ENCODE measurements around the gene UST. TPM values are rescaled to one million over a fixed set of nuclear protein-coding genes. Genes with fewer than 3 reads are reported as not detected.

Gene UST
- total and polyA plus RNA-seq, 2 of the 8 experiments (the other 6 are each of a cell fraction or from before 2014, with no cell fraction given) = 13.5 to 34.5 TPM

DNA sequence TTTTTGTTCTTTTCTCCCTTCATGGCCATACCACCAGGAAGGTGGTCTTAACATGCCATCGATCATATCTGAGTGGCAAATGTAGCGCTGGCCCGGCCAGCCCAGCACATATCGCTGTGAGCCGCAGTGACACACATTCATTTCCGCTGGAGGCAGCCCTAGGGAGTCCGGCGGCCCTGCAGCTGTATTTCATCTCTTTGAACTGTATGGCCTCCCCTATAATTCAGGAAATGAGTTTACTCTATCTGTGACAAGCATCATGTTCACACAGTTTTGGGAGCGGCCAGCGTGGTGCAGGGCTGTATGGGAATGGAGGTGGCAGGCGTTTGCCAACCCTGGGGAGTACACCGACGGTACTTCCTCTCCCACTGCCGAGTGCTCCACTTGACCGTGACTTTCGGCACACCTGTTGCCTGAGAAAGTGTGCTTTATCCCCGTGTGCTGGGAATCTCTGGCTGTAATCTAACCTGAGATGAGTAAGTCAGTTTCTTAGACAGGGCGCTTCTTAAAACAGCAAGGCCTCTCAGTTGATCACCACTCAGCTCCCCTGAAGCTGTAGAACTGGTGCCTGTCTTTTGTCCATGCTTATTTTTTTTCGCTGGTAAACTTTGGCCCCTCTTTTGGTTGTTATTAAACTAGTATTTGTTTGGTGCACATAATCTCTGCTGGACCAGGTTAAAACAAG lies 313.6 kb downstream of the UST start:
- Histone ChIP-seq H3K27me3 (replicated peaks in 1 of 4; ENCODE audit: control insufficient read depth in 3 of 4, extremely low read depth in 1 of 4, insufficient read depth in 3 of 4, low read length in 3 of 4) (no peaks in the 10 kb centered on the region), H3K4me1 (replicated peaks in 1 of 4; ENCODE audit: control insufficient read depth in 3 of 4, insufficient read depth in 4 of 4, low read length in 3 of 4) (peaks cover 0 to 2% (median 0%) of the 10 kb centered on the region in 4 experiments; a peak in 1 of 7 replicates), H3K23ac (ENCODE audit: insufficient read length) (no peak overlapping the region), H3K56ac (replicated peaks; ENCODE audit: insufficient read length, low read depth, low read length) (no peak overlapping the region), H3K36me3 (ENCODE audit: control insufficient read depth in 2 of 4, insufficient read depth in 4 of 4, low read length in 3 of 4) (no peaks in the 10 kb centered on the region), H3K4me2 (ENCODE audit: insufficient read depth in 1 of 2, low read depth in 2 of 2, low read length in 2 of 2) (no peak overlapping the region), H3K9me3 (ENCODE audit: insufficient read depth in 2 of 2, low read depth in 1 of 2, low read length in 1 of 2) (no peaks in the 10 kb centered on the region), H2BK120ac (replicated peaks; ENCODE audit: low read depth, low read length) (no peak overlapping the region), H4K20me1 (replicated peaks in 1 of 2; ENCODE audit: control insufficient read depth in 1 of 2, insufficient read depth in 2 of 2, low read length in 2 of 2) (no peaks in the 10 kb centered on the region), H2BK15ac (ENCODE audit: low read length) (no peak overlapping the region), H3K18ac (ENCODE audit: extremely low read depth, low read length) (no peak overlapping the region), H2AFZ (ENCODE audit: low read length) (no peak overlapping the region), H3K23me2 (ENCODE audit: low read depth, low read length) (no peaks in the 10 kb centered on the region; the same call in 1 of the 2 replicates), H3K4me3 (ENCODE audit: extremely low read depth in 1 of 4, insufficient read depth in 2 of 4, low read depth in 3 of 4, low read length in 4 of 4) (no peak overlapping the region), H3K79me2 (ENCODE audit: control insufficient read depth in 1 of 2, insufficient read depth in 2 of 2, low read length in 2 of 2) (no peaks in the 10 kb centered on the region), H2BK20ac (ENCODE audit: low read length) (no peak overlapping the region), H3K79me1 (ENCODE audit: low read depth, low read length) (no peaks in the 10 kb centered on the region), H2BK5ac (ENCODE audit: low read depth, low read length) (no peak overlapping the region), H4K5ac (ENCODE audit: insufficient read length, low read depth, low read length) (no peak overlapping the region), H3K27ac (ENCODE audit: low read depth, low read length) (no peak overlapping the region), H4K91ac (replicated peaks; ENCODE audit: insufficient read length, low read length) (no peak overlapping the region), H4K8ac (ENCODE audit: extremely low read depth, insufficient read depth, low read length) (no peak overlapping the region), H3K9ac (replicated peaks in 1 of 4; ENCODE audit: extremely low read depth in 1 of 4, low read depth in 3 of 4, low read length in 3 of 4) (no peak overlapping the region), H3K4ac (replicated peaks; ENCODE audit: insufficient read length, low read depth, low read length) (no peak overlapping the region), H2BK12ac (ENCODE audit: low read depth, low read length) (no peak overlapping the region), H2AK5ac (ENCODE audit: low read depth, low read length) (no peak overlapping the region), H3K14ac (ENCODE audit: insufficient read length) (no peak overlapping the region)
- FAIRE-seq (no peak), DNase-seq (ENCODE audit: low read depth in 1 of 2, low spot score in 2 of 2) (no peak)
- TF ChIP-seq, protein P1, sequence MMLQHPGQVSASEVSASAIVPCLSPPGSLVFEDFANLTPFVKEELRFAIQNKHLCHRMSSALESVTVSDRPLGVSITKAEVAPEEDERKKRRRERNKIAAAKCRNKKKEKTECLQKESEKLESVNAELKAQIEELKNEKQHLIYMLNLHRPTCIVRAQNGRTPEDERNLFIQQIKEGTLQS (IDR thresholded peaks at IDR 0.05; ENCODE audit: insufficient read depth, low read depth, low read length) = no peak
- no peak for TF ChIP-seq POLR2AphosphoS5 (IDR thresholded peaks at IDR 0.05; ENCODE audit: low read depth, low read length)
- ChIA-PET POLR2A (ENCODE audit: partially characterized antibody) (interaction anchor here (1.9 kb wide), 1 partner anchor 10 kb away, joined by 5 read pairs; no protein-coding TSS in a partner anchor), CTCF (ENCODE audit: partially characterized antibody) (interaction anchor here (0.6 to 2.0 kb wide), 3 partner anchors 16 to 34 kb away, joined by 3 to 5 read pairs (median 4); no protein-coding TSS in a partner anchor)
- WGBS, 2 experiments (ENCODE audit: extremely low coverage in 1 of 2, insufficient coverage in 1 of 2, insufficient read length in 1 of 2, insufficient replicate concordance in 2 of 2, low coverage in 1 of 2, low lambda C conversion rate in 2 of 2, missing lambda C conversion rate in 1 of 2) = 87% methylated on average over 19 of the region's 19 CpGs; no CpG with 5 or more reads in 1 of the 2 experiments

Measured in H1 (cell line).